Measurements from ENCODE around the gene SLC8A3.

DNA sequence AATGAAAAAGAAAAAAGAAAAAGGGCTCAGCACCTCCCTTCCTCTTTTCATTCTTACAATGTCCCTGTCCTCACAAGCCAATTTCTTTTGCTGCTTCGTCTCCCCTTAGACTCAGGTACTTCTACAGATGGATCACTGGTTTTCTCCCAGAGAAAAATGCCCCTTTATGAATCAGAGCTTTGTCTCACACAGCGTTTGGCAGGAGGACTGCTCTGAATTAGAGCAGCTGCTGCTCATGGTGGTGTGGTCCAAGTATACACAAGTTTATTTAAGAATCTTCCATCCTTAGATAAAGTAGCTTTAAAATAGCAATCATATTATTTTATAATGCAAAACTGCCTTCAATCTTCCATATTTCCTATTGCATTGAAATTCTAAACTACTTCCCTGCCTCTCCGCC lies 80.3 kb downstream of the SLC8A3 start:
- no peak for TF ChIP-seq POLR2A (IDR thresholded peaks at IDR 0.05)
- TF ChIP-seq CTCF (IDR thresholded peaks at IDR 0.05): no peak

All from uterus (tissue), 2 donors.